GM12874 (cell line): ENCODE results near the gene OR2AG1.

Experiments used
- CTCF ChIP-seq: IDR thresholded peaks from 2 replicates; pipeline ENCODE4 v1.5.1; 2011; ENCODE audit warnings: low read depth, mild to moderate bottlenecking, control low read depth, low read length, moderate library complexity; ENCODE audit not compliant: insufficient read depth

Gene OR2AG1

DNA sequence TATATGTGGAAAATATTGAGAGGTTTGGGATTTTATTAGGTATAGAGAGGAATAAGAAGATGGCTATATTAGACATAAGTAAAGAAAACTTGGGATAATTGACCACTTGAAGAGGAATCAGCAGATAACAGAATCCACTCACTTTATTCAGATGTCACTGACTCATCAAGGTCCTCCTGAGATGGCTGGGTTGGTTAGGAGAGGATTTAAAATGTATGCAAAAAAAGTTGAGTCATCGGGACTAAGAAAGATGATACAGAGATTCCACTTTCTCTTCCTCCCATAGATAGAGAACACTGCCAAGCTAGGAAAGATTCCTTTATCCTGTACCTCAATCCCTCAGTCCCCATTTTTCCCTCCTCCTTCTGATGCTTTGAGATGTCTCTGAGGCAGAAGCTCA lies 16.6 kb downstream of the OR2AG1 start, which contains the start of gene OR6A2:
OR6A2 (minus strand) TSS at position 288 of the 400 bp plus-strand sequence. CDS start 3,981 bp downstream, outside the sequence.
- TF ChIP-seq CTCF = no peak

DNA sequence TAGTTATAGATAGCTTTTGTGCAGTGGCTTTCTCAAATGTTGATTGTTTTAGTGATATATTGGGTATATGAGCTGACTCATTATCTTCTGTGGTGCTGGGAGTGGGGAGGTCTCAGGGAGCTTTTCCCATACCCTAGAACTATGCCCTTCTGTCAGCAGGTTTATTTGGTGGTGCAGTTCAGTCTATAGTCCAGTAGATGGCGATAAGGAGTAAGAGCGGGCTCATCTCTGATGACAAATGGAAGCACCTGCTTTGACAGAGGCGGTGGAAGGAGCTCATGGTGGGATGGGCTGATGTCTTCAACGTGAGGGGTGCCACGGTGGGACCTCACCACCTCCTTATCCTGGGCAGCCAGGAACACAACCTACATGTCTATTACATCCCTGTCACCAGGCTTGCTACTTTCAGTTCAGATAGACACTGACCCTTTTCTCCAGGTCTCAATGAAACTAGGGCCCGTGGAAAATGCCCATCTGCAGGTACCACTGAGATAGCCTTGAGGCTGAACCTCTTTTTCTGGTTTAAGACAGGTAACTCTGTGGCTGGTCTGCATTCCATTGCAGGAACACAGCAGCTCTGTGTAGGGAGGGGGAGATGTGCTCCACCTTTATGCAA lies 29.7 kb downstream of the OR2AG1 start:
- TF ChIP-seq CTCF = peak; percentile 89

GRCh38 chr11:6813656-6814055 lies 30.8 kb downstream of the OR2AG1 start:
- TF ChIP-seq CTCF = no peak

- no peak for TF ChIP-seq CTCF
Measured at GRCh38 chr11:6817694-6818093, 34.9 kb downstream of the OR2AG1 start.

DNA sequence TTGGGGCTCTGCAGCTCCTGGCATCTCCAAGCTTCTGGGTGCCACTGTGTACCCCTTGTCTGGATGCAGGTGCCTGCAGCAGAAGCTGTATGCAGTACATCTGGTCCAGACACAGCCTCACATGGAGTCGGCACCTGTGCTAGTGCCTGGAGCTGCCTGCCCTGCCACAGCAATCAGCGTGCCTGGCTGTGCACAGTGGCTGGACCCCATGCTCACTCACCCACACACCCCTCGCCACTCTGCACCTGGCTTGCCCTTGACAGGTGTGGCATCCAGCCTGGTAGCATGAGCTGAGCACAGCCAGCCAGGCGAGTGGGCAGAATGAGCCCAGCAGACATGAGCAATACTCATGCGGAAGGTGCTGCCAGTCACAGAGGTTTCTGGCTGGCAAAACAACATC lies 36.1 kb downstream of the OR2AG1 start:
- TF ChIP-seq CTCF = no peak

DNA sequence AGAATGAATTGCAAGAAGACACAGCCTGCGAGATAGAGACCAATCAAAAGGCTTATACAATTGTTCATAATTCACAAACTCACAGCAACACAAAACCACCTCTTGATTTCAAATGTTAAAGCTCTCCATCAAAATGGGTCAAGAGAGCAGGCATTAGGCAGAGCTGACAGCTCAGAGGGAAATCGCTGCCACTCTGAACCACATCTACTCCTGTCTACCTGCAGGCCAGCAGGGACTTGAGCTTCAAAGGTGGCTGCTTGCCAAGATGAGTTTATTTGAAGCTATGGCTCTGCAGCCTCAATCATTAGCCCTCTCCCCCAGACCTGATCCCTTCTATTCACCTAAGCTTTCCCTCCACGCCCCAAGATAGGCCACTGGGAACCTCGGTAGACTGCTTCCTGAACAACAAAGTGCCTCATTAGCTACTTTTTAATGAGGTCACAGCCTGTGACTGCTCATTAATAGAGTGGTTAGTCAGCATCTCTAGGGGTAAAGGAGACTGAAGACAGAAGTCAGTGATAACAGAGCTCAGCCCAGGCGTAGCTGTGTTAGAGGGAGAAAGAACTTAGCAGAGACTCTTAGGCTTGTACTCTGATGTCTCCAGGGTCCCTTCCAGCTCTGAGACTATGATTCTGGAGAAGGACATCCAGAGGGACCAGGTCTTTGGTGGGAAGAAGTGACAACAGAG lies 41.5 kb downstream of the OR2AG1 start:
- TF ChIP-seq CTCF = no peak

GRCh38 chr11:6825231-6825744 lies 42.5 kb downstream of the OR2AG1 start:
- TF ChIP-seq CTCF = no peak
